A549 treated with CORT108297 at 1 μM for 4 hours (cell line): ENCODE data around the gene DEFB113. TPM values are rescaled to one million over a fixed set of nuclear protein-coding genes. Genes with fewer than 3 reads are reported as not detected.

Experiments
- total RNA-seq: library from RNA; stranded (reverse); fragments of 200-300 nt; extraction: Qiagen RNA extraction; gene quantifications from 5 replicates; pipeline ENCODE4 v1.2.3, GENCODE V29; 2022

The DEFB113 gene, protein sequence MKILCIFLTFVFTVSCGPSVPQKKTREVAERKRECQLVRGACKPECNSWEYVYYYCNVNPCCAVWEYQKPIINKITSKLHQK
- total RNA-seq = not detected in 5 replicates

GRCh38 chr6:49969605-49970004 is at the start of gene DEFB113:
Gene DEFB113 (minus strand): TSS chr6:49969625. CDS start chr6:49969625, 0 bp downstream.

GRCh38 chr6:49964064-49964463 is 5.4 kb downstream of the DEFB113 start, which contains the start of gene DEFB114:
Gene DEFB114 (minus strand): TSS chr6:49964164. CDS start chr6:49964105, 59 bp downstream.

Other genes starting within 250 kb of the DEFB113 start
- not detected in 5 replicates for gene CRISP3, start 225.2 kb downstream of the DEFB113 start, total RNA-seq
- gene PGK2, start 182.3 kb downstream of the DEFB113 start, total RNA-seq = not detected in 5 replicates
- gene CRISP1, start 103.1 kb downstream of the DEFB113 start, total RNA-seq = not detected in 5 replicates
- not detected in 5 replicates for gene DEFB114, start 5.5 kb downstream of the DEFB113 start, total RNA-seq
- gene DEFB110, start 52.4 kb upstream of the DEFB113 start, total RNA-seq = not detected in 5 replicates
- gene DEFB112, start 80.3 kb upstream of the DEFB113 start, total RNA-seq = not detected in 5 replicates